Activated naive CD4-positive, alpha-beta T cell treated with anti-CD3 and anti-CD28 coated beads, Interleukin-2, amount 50 U/mL, for 24 hours (primary cell): ENCODE measurements around the gene PTPRG.
"Not testable (repeated sequence)": the region's sequence is repeated elsewhere in the genome, so short reads cannot be mapped to it uniquely, and the experiment has no call there.

Experiments
- H3K27ac Mint-ChIP-seq: one replicate; pipeline ENCODE4 v1.8.0; 2021; ENCODE audit warnings: mild to moderate bottlenecking, mixed read lengths
- H3K27me3 Mint-ChIP-seq: one replicate; pipeline ENCODE4 v1.8.0; 2021; ENCODE audit warnings: mixed read lengths
- H3K36me3 Mint-ChIP-seq: one replicate; pipeline ENCODE4 v1.8.0; 2021; ENCODE audit warnings: mixed read lengths
- H3K4me1 Mint-ChIP-seq: one replicate; pipeline ENCODE4 v1.8.0; 2021; ENCODE audit warnings: mixed read lengths
- H3K4me3 Mint-ChIP-seq: one replicate; pipeline ENCODE4 v1.8.0; 2021; ENCODE audit warnings: mild to moderate bottlenecking, mixed read lengths
- H3K9me3 Mint-ChIP-seq: one replicate; pipeline ENCODE4 v1.8.0; 2021; ENCODE audit warnings: mixed read lengths

PTPRG gene

GRCh38 chr3:61802772-61803171 lies 241.4 kb downstream of the PTPRG start:
- Mint-ChIP-seq H3K36me3 (no peaks in the 10 kb centered on the region), H3K4me1 (no peaks in the 10 kb centered on the region), H3K27ac (no peak overlapping the region), H3K4me3 (no peak overlapping the region), H3K27me3 (no peaks in the 10 kb centered on the region), H3K9me3 (no peaks in the 10 kb centered on the region)

DNA sequence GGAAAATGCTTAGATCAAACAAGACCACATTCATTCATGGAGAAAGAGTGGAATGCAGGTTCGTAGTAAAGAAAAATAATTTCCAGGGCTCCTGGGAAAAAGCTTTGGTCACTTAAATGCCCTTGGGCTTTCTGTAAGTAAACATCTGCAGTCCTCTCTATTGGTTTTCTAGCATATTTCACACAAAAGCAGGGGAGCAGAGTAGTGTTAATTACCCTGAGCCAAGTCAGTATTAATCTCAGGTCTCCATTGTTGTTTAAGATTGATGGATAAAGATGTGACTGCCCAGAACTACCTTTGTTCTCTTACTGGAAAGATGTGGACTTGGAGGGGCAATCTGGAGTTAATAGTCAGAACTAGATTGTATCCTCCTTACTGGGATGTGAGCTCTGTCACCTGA lies 242.6 kb downstream of the PTPRG start:
- Mint-ChIP-seq H3K4me3 (no peak overlapping the region), H3K4me1 (no peaks in the 10 kb centered on the region), H3K27ac (no peak overlapping the region), H3K36me3 (no peaks in the 10 kb centered on the region), H3K27me3 (no peaks in the 10 kb centered on the region), H3K9me3 (no peaks in the 10 kb centered on the region)

DNA sequence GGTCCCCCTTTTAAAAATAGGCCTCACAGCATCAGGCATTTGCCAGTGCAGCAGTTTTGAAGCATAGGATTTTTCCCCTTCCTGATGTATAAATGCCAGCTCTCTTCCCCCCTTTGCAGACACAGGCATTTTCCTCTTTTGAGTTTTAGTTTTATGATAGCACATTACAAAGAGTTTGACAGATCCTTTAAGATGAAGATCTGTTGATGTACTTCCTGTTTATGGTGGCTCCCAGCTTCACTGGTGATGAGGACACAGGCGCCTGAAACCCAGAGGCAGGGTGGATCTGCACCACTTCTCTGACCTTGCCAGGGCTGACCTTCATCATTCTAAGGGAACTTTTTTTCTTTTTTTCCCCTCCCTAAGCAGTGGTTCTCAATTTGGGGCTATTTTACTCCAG lies 243.4 kb downstream of the PTPRG start:
- Mint-ChIP-seq H3K9me3 (no peaks in the 10 kb centered on the region), H3K36me3 (no peaks in the 10 kb centered on the region), H3K27me3 (no peaks in the 10 kb centered on the region), H3K27ac (no peak overlapping the region), H3K4me3 (no peak overlapping the region), H3K4me1 (no peaks in the 10 kb centered on the region)

GRCh38 chr3:61805510-61806080 lies 244.2 kb downstream of the PTPRG start:
- Mint-ChIP-seq H3K36me3 (no peaks in the 10 kb centered on the region), H3K4me1 (no peaks in the 10 kb centered on the region), H3K4me3 (no peak overlapping the region), H3K27me3 (no peaks in the 10 kb centered on the region), H3K9me3 (no peaks in the 10 kb centered on the region), H3K27ac (no peak overlapping the region)

DNA sequence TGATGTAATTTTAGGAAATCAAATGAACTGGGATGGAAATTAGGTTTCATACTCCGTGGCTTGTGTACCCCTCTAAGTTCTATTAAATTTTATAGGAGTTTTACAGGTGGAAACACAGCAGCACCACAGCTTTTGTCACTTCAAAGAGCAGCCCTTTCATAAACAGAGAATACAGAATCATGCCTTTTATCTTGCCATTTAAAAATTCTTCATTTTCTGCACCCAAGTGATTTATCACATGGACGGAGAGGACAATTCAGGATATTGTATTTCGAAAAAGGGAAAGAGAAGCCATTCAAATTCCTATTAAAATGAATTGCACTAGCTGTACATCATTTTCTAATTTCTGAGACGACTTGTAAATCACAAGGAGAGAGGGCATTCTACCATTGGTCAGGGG lies 245.4 kb downstream of the PTPRG start:
- no peaks in the 10 kb centered on the region for H3K27me3 Mint-ChIP-seq
- H3K36me3 Mint-ChIP-seq, result no peaks in the 10 kb centered on the region
- no peak overlapping the region for H3K4me3 Mint-ChIP-seq
- no peaks in the 10 kb centered on the region for H3K9me3 Mint-ChIP-seq
- H3K4me1 Mint-ChIP-seq, result no peaks in the 10 kb centered on the region
- no peak overlapping the region for H3K27ac Mint-ChIP-seq

GRCh38 chr3:61807865-61808276 lies 246.5 kb downstream of the PTPRG start:
- Mint-ChIP-seq H3K4me1 (no peaks in the 10 kb centered on the region), H3K27me3 (no peaks in the 10 kb centered on the region), H3K36me3 (no peaks in the 10 kb centered on the region), H3K9me3 (no peaks in the 10 kb centered on the region), H3K27ac (no peak overlapping the region), H3K4me3 (no peak overlapping the region)

DNA sequence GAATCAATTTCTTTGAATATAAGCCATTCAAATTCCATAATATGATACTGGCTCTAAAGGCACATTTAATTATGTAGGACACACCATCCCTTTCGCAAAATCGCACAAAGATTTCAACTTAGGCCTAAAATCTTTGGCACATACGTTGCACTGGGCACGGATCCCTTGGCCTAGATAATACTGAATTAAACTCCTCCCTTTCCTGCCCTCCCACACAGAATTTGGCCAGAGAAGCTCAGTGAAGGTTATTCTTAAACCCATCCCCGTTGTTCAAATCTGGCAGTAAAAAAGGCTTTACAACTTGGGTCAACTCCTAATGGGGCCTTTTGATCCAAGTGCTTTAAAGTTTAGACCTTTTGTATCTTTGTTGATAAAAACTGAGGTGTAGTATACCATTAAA lies 247.2 kb downstream of the PTPRG start:
- no peaks in the 10 kb centered on the region for H3K36me3 Mint-ChIP-seq
- H3K27me3 Mint-ChIP-seq, result no peaks in the 10 kb centered on the region
- H3K27ac Mint-ChIP-seq, result no peak overlapping the region
- H3K9me3 Mint-ChIP-seq, result no peaks in the 10 kb centered on the region
- H3K4me1 Mint-ChIP-seq, result no peaks in the 10 kb centered on the region
- H3K4me3 Mint-ChIP-seq, result no peak overlapping the region

DNA sequence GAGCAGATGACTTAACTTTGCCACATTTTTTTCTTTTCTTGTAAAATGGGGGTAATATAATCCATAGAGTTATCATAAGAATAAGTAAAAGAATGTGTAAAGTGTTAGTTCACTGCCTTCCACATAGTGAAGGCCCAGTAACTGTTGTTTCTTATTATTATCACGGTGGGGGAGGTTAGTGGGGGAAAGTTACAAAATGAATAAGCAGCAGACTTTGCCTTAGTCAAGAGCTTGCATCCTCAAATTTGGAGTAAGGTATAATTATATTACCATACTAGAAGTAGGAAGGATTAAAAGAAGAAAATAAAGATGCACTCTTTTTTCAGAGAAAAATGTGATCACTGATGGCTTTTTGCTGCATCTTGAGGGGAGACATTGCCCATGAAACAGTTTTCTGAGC lies 247.6 kb downstream of the PTPRG start:
- H3K4me1 Mint-ChIP-seq, result no peaks in the 10 kb centered on the region
- H3K27ac Mint-ChIP-seq, result no peak overlapping the region
- H3K9me3 Mint-ChIP-seq, result no peaks in the 10 kb centered on the region
- H3K27me3 Mint-ChIP-seq, result no peaks in the 10 kb centered on the region
- H3K36me3 Mint-ChIP-seq, result no peaks in the 10 kb centered on the region
- H3K4me3 Mint-ChIP-seq, result no peak overlapping the region

DNA sequence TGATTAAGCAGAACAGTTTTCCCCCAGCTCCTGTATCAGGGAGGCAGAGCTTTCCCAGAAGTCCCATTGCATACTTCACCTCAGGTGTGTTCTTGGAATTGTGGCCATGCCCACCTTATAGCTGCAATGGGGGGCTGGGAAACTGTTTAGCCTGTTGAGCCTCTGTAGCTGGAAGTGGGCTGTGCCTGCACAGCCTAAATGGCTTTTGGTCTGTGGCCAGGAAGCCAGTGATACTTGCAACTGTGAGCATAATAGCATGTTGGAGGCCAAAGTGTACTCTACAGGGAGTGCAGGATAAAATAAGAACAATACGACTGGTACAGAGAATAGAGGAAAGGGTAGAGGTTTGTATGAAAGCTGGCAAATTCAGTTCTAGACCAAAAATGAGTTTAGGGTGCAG lies 248.5 kb downstream of the PTPRG start:
- no peaks in the 10 kb centered on the region for H3K36me3 Mint-ChIP-seq
- no peak overlapping the region for H3K4me3 Mint-ChIP-seq
- peaks cover 3% of the 10 kb centered on the region for H3K27me3 Mint-ChIP-seq
- no peak overlapping the region for H3K27ac Mint-ChIP-seq
- H3K9me3 Mint-ChIP-seq, result no peaks in the 10 kb centered on the region
- no peaks in the 10 kb centered on the region for H3K4me1 Mint-ChIP-seq

DNA sequence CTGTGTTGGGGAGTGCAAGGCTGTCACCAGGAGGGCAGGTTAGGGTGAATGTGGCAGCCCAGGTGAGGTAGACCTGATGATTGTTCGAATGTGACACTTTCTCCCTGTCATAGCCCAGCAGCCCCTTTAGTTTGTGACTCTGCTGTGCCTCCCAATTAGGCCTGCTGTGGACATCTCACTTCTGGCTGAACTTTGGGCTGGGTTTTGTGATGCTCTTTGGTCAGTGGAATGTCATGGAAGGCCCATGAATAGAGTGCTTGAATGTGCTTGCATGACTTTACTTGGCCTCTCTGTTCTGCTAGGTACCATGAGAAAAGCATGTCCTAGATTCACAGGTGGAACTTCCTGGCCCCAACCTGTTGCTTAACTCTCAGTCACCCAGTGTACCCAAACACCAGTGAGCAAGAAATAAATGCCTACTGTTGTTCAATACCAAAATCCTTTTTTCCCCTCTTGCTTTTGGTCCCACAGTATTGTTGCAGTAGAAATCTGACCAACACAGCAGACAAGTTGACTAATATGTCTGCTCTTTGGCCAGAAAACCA lies 249.7 kb downstream of the PTPRG start:
- Mint-ChIP-seq H3K9me3 (no peaks in the 10 kb centered on the region), H3K36me3 (no peaks in the 10 kb centered on the region), H3K27ac (no peak overlapping the region), H3K4me3 (no peak overlapping the region), H3K4me1 (no peaks in the 10 kb centered on the region), H3K27me3 (peaks cover 3% of the 10 kb centered on the region)

DNA sequence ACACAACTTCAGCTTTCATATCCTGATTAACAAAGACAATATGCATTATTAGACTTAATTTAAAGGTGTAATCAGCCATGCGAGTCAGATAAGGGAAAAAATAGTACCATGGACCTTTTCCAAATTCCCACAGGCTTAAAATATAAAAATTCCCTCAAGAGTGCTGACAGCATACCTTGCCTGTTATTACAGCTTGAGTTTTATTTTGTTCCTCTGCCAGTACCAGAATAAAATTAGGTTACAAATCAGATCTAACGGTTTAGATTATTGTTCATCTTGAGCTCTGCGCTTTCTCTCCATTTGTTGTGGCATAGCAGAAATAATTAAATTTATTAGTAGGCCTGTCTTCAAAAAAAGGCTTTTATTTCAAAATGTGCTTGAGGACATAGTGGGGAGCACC lies 250.3 kb downstream of the PTPRG start:
- H3K27me3 Mint-ChIP-seq, result peaks cover 3% of the 10 kb centered on the region
- no peaks in the 10 kb centered on the region for H3K36me3 Mint-ChIP-seq
- H3K27ac Mint-ChIP-seq, result no peak overlapping the region
- H3K4me1 Mint-ChIP-seq, result no peaks in the 10 kb centered on the region
- H3K9me3 Mint-ChIP-seq, result no peaks in the 10 kb centered on the region
- H3K4me3 Mint-ChIP-seq, result no peak overlapping the region

GRCh38 chr3:61812085-61812484 lies 250.7 kb downstream of the PTPRG start:
- Mint-ChIP-seq H3K9me3 (no peaks in the 10 kb centered on the region), H3K27me3 (peaks cover 3% of the 10 kb centered on the region), H3K4me1 (no peaks in the 10 kb centered on the region), H3K4me3 (no peak overlapping the region), H3K27ac (no peak overlapping the region), H3K36me3 (no peaks in the 10 kb centered on the region)

DNA sequence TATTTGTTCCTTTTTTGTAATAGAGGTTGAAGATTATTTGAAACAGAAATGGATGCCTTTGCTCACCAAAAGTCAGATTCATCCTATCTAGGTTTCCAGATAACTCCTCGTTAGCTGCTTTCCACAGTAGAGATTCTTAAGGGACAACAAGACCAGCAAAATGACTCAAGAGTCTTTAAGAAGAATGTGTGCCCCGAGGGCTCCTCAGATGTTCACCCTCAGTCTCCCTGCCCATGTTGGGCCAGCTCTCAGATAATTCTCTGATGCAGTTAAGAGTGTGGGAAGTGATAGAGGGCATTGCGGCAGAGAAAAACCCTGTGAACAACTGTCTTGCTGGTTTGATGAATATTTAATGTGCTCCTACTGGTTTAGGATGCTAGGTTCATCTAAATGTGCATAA lies 251.1 kb downstream of the PTPRG start:
- H3K36me3 Mint-ChIP-seq, result no peaks in the 10 kb centered on the region
- H3K4me3 Mint-ChIP-seq, result no peak overlapping the region
- H3K9me3 Mint-ChIP-seq, result no peaks in the 10 kb centered on the region
- H3K4me1 Mint-ChIP-seq, result no peaks in the 10 kb centered on the region
- peaks cover 3% of the 10 kb centered on the region for H3K27me3 Mint-ChIP-seq
- H3K27ac Mint-ChIP-seq, result no peak overlapping the region

- H3K27me3 Mint-ChIP-seq, result peaks cover 3% of the 10 kb centered on the region
Measured at GRCh38 chr3:61813636-61814035, 252.3 kb downstream of the PTPRG start.

DNA sequence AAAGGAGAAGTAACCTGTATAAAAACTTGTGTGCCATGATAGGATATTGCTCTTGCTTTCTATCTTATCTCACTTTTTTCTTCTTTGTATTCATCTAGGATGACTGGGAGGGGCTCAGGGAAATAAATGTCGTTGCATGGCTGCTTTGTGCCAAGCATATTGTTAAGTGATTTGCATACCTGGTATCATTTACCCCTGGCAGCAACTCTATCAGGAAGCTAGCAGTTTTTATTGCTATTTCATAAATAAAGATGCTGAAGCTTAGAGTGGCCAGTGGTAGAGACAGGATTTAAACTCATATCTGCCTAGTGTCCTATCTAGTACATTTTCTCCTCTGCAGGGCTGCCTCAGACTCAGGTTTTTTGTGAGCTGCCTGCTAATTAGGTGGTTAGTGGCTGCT lies 253.3 kb downstream of the PTPRG start:
- Mint-ChIP-seq H3K27me3 (peaks cover 3% of the 10 kb centered on the region), H3K36me3 (no peaks in the 10 kb centered on the region), H3K9me3 (no peaks in the 10 kb centered on the region), H3K4me3 (no peak overlapping the region), H3K27ac (no peak overlapping the region), H3K4me1 (no peaks in the 10 kb centered on the region)

More at GRCh38 chr3:61813636-61814035, 252.3 kb downstream of the PTPRG start:
- Mint-ChIP-seq H3K27ac (no peak overlapping the region), H3K9me3 (no peaks in the 10 kb centered on the region), H3K36me3 (no peaks in the 10 kb centered on the region), H3K4me1 (no peaks in the 10 kb centered on the region), H3K4me3 (no peak overlapping the region)

- not testable (repeated sequence) for H3K27ac Mint-ChIP-seq, H3K36me3 Mint-ChIP-seq, H3K9me3 Mint-ChIP-seq, H3K27me3 Mint-ChIP-seq, H3K4me3 Mint-ChIP-seq, H3K4me1 Mint-ChIP-seq
Measured at GRCh38 chr3:61816304-61816703, 254.9 kb downstream of the PTPRG start.

GRCh38 chr3:61819861-61820260 lies 258.5 kb downstream of the PTPRG start:
- Mint-ChIP-seq H3K4me3 (no peak overlapping the region), H3K27ac (no peak overlapping the region)

More at GRCh38 chr3:61819861-61820260, 258.5 kb downstream of the PTPRG start:
- Mint-ChIP-seq H3K36me3 (no peaks in the 10 kb centered on the region), H3K9me3 (no peaks in the 10 kb centered on the region), H3K27me3 (no peaks in the 10 kb centered on the region), H3K4me1 (no peaks in the 10 kb centered on the region)
